ENCODE measurements around the gene SCAMP2. TPM values are rescaled to one million over a fixed set of nuclear protein-coding genes. Genes with fewer than 3 reads are reported as not detected.
A peak's percentile ranks its signal among the peaks of the same experiment; 100 is the strongest.

Gene SCAMP2
- polyA plus RNA-seq, 3 donors: 124 to 158 (median 124) TPM

DNA sequence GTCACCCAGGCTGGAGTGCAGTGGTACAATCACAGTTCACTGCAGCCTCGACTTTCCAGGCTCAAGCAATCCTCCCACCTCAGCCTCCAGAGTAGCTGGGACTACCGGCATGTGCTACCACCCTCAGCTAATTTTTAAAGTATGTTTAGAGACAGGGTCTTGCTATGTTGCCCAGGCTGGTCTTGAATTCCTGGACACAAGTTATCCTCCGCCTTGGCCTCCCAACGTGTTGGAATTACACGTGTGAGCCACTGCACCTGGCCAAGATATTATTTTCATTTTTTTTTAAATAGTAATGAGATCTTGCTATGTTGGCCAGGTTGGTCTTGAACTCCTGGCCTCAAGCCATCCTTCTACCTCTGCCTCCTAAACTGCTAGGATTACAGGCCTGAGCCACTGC lies 12.3 kb upstream of the SCAMP2 start:
- Mint-ChIP-seq H3K9me3 (peaks cover 0 to 10% (median 7%) of the 10 kb centered on the region in 7 donors), H3K27ac (peak overlapping the region in 5 of 7 donors; percentile 79 to 89 (median 82))

DNA sequence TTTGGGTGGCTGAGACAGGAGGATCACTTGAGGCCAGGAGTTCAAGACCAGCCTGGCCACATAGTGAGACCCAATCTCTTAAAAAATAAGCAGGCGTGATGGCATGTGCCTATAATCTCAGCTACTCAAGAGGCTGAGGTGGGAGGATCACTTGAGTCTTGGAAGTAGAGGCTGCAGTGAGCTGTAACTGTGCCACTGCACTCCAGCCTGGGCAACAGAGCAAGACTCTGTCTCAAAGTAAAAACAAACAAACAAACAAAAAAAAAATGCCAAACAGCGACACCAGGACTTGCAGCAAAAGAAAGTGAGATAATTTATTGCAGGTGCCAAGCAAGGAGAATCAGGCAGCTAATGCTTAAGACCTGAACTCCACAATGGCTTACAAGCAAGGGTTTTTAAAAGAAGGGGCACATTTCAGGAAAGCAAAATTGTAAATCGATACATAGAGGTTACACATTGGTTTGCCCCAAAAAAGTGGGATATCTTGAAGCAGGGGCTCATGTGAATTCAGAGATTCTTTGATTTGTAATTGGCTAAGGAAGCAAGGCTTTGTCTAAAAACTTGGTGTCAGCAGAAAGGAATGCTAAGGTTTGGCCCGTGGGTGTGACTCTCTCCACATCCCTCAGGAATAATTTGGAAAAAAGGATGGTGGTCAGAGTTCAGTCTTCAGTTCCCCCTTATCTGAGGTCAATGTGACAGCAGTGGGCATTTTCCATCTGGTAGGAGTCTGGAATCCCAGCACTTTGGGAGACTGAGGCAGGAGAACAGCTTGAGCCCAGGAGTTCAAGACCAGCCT lies 11.5 kb upstream of the SCAMP2 start:
- H3K36me3 ChIP-seq (replicated peaks in 1 of 2; ENCODE audit: control insufficient read depth in 1 of 2, insufficient read depth in 2 of 2, low read length in 2 of 2): no peaks in the 10 kb centered on the region
- no peak overlapping the region for H3K9ac ChIP-seq (ENCODE audit: insufficient read depth, low read length, poor library complexity, severe bottlenecking)
- TF ChIP-seq, protein P1, sequence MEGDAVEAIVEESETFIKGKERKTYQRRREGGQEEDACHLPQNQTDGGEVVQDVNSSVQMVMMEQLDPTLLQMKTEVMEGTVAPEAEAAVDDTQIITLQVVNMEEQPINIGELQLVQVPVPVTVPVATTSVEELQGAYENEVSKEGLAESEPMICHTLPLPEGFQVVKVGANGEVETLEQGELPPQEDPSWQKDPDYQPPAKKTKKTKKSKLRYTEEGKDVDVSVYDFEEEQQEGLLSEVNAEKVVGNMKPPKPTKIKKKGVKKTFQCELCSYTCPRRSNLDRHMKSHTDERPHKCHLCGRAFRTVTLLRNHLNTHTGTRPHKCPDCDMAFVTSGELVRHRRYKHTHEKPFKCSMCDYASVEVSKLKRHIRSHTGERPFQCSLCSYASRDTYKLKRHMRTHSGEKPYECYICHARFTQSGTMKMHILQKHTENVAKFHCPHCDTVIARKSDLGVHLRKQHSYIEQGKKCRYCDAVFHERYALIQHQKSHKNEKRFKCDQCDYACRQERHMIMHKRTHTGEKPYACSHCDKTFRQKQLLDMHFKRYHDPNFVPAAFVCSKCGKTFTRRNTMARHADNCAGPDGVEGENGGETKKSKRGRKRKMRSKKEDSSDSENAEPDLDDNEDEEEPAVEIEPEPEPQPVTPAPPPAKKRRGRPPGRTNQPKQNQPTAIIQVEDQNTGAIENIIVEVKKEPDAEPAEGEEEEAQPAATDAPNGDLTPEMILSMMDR (IDR thresholded peaks at IDR 0.05): no peak
- no peak overlapping the region for H3K4me3 ChIP-seq (replicated peaks in 1 of 3; ENCODE audit: low read depth in 2 of 3, low read length in 3 of 3)
- no peak overlapping the region for H2AFZ ChIP-seq (ENCODE audit: insufficient read depth, low read depth, low read length, poor library complexity, severe bottlenecking)
- intact Hi-C loops (cut with micrococcal nuclease): no loop called here
- WGBS (ENCODE audit: insufficient coverage): 80% methylated on average over 1 of the region's 4 CpGs
- peak overlapping the region in 1 of 2 donors; percentile 21 for H3K27ac ChIP-seq (ENCODE audit: low read depth in 1 of 2, low read length in 2 of 2)
- no peaks in the 10 kb centered on the region for H3K27me3 ChIP-seq (ENCODE audit: control insufficient read depth in 2 of 2, insufficient read depth in 2 of 2, low read length in 2 of 2)
- peaks cover 0 to 10% (median 7%) of the 10 kb centered on the region in 7 donors for H3K9me3 Mint-ChIP-seq
- H3K4me1 Mint-ChIP-seq: peaks cover 46% of the 10 kb centered on the region
- peak overlapping the region in 3 of 7 donors; percentile 41 to 78 (median 62) for H3K27ac Mint-ChIP-seq
- H3K79me2 ChIP-seq (ENCODE audit: insufficient read depth, low read length): no peaks in the 10 kb centered on the region
- peak overlapping the region in 1 of 2 donors; percentile 53 for H3K4me3 Mint-ChIP-seq
- no peaks in the 10 kb centered on the region for H4K20me1 ChIP-seq (ENCODE audit: insufficient read depth, low read length)
- no peak for DNase-seq
- H3K4me1 ChIP-seq (ENCODE audit: control insufficient read depth in 1 of 2, insufficient read depth in 2 of 2, low read length in 2 of 2): peaks cover 47 to 51% of the 10 kb centered on the region in 2 donors
- peaks cover 0 to 9% of the 10 kb centered on the region in 2 donors for H3K9me3 ChIP-seq (replicated peaks in 1 of 2; ENCODE audit: control insufficient read depth in 1 of 2, insufficient read depth in 1 of 2, low read length in 2 of 2)
- H3K36me3 Mint-ChIP-seq: no peaks in the 10 kb centered on the region
- peaks cover 0 to 5% (median 0%) of the 10 kb centered on the region in 3 donors for H3K27me3 Mint-ChIP-seq (ENCODE audit: low read depth in 3 of 3)
- H3K4me2 ChIP-seq (replicated peaks; ENCODE audit: extremely low read depth, low read length, poor library complexity, severe bottlenecking): peak overlapping the region; percentile 23

More for the DNA sequence above, 12.3 kb upstream of the SCAMP2 start:
- peaks cover 6% of the 10 kb centered on the region for H3K79me2 ChIP-seq (ENCODE audit: insufficient read depth, low read length)
- TF ChIP-seq, protein P1 (IDR thresholded peaks at IDR 0.05): no peak
- no peak overlapping the region for H3K4me2 ChIP-seq (replicated peaks; ENCODE audit: extremely low read depth, low read length, poor library complexity, severe bottlenecking)
- no peak overlapping the region for H3K4me3 ChIP-seq (replicated peaks in 1 of 3; ENCODE audit: low read depth in 2 of 3, low read length in 3 of 3)
- no peak for DNase-seq
- peak overlapping the region in 1 of 2 donors; percentile 67 for H3K4me3 Mint-ChIP-seq
- H3K4me1 Mint-ChIP-seq: peaks cover 53% of the 10 kb centered on the region
- H3K27me3 ChIP-seq (ENCODE audit: control insufficient read depth in 2 of 2, insufficient read depth in 2 of 2, low read length in 2 of 2): no peaks in the 10 kb centered on the region
- no peaks in the 10 kb centered on the region for H3K36me3 Mint-ChIP-seq
- H3K9me3 ChIP-seq (replicated peaks in 1 of 2; ENCODE audit: control insufficient read depth in 1 of 2, insufficient read depth in 1 of 2, low read length in 2 of 2): peaks cover 0 to 9% of the 10 kb centered on the region in 2 donors
- no peak overlapping the region for H3K9ac ChIP-seq (ENCODE audit: insufficient read depth, low read length, poor library complexity, severe bottlenecking)
- H2AFZ ChIP-seq (ENCODE audit: insufficient read depth, low read depth, low read length, poor library complexity, severe bottlenecking): no peak overlapping the region
- peak overlapping the region; percentile 16 to 69 for H3K27ac ChIP-seq (ENCODE audit: low read depth in 1 of 2, low read length in 2 of 2)
- H3K4me1 ChIP-seq (ENCODE audit: control insufficient read depth in 1 of 2, insufficient read depth in 2 of 2, low read length in 2 of 2): peaks cover 52 to 58% of the 10 kb centered on the region in 2 donors
- WGBS (ENCODE audit: insufficient coverage): no CpG with 5 or more reads among the region's 5 CpGs
- H4K20me1 ChIP-seq (ENCODE audit: insufficient read depth, low read length): no peaks in the 10 kb centered on the region
- intact Hi-C loops (cut with micrococcal nuclease): no loop called here
- H3K27me3 Mint-ChIP-seq (ENCODE audit: low read depth in 3 of 3): peaks cover 0 to 5% (median 0%) of the 10 kb centered on the region in 3 donors
- H3K36me3 ChIP-seq (replicated peaks in 1 of 2; ENCODE audit: control insufficient read depth in 1 of 2, insufficient read depth in 2 of 2, low read length in 2 of 2): no peaks in the 10 kb centered on the region

All from CD14-positive monocyte (primary cell).